Measurements from ENCODE around the gene GAS6.
"Not testable (repeated sequence)": the region's sequence is repeated elsewhere in the genome, so short reads cannot be mapped to it uniquely, and the experiment has no call there.

The GAS6 gene

GRCh38 chr13:113791226-113791625, 72.7 kb downstream of the GAS6 start:
- DNase-seq (ENCODE audit: low read depth in 3 of 3): no peak

DNA sequence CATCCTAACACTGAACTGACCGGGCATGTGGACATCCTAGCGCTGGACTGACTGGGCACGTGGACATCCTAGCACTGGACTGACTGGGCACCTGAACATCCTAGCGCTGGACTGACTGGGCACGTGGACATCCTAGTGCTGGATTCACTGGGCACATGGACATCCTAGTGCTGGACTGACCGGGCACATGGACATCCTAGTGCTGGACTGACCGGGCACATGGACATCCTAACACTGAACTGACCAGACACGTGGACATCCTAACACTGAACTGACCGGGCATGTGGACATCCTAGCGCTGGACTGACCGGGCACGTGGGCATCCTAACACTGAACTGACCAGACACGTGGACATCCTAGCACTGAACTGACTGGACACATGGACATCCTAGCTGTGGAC, 73.9 kb downstream of the GAS6 start:
- not testable (repeated sequence) for DNase-seq (ENCODE audit: low read depth in 3 of 3)

- DNase-seq (ENCODE audit: low read depth in 3 of 3): no peak
Observed at GRCh38 chr13:113789167-113789566, 74.7 kb downstream of the GAS6 start.

DNA sequence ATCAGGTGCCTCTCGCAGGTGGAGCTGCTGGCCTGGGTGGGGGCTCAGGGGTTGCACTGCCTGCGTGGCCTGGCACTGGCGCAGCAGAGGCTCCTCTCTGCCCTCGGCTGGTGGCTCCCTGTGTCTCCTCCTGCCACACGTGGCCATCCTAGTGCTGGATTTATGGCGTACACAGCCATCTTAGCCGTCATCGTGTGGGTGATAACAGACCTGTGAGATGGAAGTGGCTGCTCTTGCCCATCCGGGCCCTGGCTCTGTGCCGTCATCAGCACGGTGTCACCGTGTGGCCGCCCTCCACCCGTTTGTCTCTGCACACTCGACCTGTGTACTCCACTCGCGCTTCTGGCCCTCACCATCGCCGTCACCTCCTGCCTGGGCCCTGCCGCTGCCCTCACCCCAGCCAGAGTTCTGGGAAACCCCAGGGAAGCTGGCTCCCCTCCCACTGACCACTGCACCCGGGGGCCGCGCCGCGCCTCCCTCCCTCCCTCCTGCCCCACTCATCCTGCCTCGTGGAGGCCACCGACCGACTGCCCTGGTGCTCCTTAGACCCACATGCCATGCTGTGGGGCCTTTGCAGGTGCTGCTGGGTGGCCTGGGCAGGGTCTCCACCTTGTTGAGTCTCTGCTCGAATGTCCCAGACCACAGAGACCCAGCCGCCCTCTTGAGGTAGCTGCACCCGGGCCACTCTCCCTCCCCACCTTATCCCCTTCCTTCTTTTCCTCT, 75.3 kb downstream of the GAS6 start:
- no peak for DNase-seq (ENCODE audit: low read depth in 3 of 3)

DNA sequence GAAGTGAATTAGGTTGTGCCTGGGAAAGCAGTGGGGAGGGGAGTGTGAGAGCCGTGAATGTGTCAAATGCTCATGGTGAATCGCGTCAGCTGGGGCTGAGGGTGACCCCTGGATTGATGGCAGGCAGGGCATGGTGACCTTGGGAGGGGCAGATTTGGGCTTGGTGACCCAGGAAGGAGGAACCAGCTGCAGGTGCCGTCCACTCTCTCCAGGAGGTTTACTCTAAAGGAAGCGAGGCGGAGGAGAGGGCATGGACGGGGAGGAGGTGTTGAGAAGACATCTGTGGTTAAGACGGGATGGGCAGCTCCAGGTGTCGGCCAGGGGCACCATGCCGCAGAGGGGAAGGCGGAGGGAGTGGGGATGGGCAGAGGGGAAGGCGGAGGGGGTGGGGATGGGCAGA, 76.2 kb downstream of the GAS6 start:
- no peak for DNase-seq (ENCODE audit: low read depth in 3 of 3)

DNA sequence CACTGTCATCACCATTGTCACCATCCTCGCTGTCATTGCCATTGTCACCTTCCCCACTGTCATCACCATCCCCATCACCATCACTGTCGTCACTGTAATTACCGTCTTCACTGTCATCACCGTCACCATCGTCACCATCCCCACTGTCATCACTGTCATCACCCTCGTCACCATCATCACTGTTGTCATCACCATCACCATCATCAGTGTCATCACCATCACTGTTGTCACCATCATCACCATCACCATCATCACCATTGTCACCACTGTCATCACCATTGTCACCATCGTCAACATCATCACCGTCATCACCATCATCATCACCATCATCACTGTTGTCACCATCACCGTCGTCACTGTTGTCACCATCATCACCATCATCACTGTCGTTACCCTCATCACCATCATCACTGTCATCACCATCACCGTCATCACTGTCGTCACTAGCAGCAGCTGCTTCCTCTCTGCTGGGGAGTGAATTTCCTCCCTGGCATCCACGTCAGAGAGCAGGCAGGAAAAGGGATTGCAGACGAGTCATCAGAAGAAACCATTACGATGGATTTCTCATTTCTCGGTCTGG, 77.5 kb downstream of the GAS6 start:
- no peak for DNase-seq (ENCODE audit: low read depth in 3 of 3)

- DNase-seq (ENCODE audit: low read depth in 3 of 3): no peak
Observed at GRCh38 chr13:113785051-113786010, 78.5 kb downstream of the GAS6 start.

DNA sequence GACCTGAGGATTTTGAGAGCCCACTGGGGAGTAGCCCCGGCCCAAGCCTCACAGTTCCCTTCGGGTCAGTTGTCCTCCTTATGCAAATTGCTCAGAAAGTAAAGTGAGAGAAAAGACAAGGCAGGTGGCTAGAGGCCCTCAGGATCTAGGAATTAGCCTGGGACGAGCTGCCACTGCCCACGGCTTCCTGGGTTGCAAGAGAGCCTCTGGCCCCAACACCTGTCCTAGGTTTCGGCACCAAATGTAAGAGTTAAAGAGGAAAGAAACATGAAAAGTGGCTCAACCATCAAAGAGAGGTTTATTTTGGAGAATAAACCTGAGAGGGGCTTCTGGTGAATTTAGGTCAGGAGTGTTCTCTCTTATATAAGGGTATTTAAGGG, 79.2 kb downstream of the GAS6 start:
- no peak for DNase-seq (ENCODE audit: low read depth in 3 of 3)

- DNase-seq (ENCODE audit: low read depth in 3 of 3): no peak
Observed at GRCh38 chr13:113783966-113784644, 79.8 kb downstream of the GAS6 start.

DNA sequence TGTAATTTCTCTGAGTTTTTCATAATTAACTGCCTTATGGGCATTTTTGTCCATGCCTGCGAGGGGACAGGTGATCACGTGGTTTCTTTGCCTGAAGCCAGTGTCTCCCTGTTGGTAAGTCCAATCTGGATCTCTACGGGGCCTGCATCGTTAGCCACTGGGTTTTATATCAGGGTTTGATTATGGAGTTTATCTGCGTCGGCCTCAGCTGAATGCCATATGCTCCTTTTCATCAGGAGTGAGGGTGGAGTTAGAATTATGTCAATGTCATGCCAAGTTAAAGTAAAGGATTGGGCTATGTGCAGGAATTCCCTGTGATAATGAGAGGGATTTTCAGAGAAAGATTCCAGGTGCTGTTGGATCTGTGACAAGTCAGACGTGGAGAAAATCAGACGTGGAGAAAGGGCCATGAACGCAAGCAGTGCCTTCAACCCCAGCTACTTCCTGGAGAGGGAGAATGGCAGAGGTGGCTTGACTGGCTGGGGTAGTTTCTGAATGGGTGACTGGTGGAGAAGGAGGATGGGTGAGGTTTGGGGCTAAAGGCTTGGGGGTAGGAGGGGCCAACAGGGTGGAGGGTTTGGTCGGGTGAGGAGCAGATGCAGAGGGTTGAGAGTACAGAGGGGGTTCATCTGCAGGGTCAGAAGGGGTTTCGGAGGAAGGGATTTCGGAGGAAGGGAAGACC, 80.5 kb downstream of the GAS6 start:
- no peak for DNase-seq (ENCODE audit: low read depth in 3 of 3)

GRCh38 chr13:113782472-113782871, 81.4 kb downstream of the GAS6 start:
- no peak for DNase-seq (ENCODE audit: low read depth in 3 of 3)

- no peak for DNase-seq (ENCODE audit: low read depth in 3 of 3)
Observed at GRCh38 chr13:113781571-113781970, 82.3 kb downstream of the GAS6 start.

- DNase-seq (ENCODE audit: low read depth in 3 of 3): no peak
Observed at GRCh38 chr13:113777311-113778260, 86.3 kb downstream of the GAS6 start.

DNA sequence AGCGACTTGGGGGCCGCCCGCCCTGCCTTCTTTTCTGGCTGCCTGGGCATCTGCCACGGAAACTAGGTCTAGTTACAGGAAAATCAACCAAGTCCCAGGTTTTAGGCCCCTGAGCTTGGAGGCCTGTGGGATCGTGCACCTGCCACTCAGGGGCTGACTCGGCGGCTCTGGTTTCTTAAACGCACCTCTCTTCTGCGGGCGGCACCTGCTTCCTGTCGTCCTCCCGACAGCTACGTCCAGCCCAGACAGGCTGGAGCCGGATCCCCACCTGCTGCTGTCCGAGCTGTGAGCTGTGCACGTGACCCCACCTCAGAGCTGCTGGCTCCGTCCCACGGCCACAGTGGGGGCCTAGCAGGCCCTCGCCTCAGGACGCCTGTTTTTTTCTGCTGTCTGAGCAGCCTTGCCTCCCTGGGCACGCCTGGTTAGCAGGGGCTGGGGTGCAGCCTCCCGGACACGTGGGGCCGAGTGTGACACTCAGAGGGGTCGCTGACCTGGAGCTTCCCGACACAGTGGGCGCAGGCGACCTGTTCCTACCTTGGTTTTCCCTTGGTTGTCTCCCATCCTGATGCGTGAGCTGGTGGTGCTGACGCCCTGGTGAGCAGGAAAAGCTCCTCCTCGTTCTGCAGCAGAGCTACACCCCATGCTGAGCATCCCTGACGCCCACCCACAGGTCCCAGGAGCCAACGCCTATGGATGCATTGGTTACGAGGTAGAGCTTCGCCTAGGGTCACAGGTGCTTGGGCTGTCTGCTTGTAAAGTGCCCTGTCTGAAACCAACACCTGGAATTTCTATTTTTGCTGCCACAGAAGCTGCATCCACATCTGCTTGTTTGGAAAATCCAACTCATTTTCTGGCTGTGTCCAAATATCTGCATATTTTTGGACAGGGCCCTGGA, 87.4 kb downstream of the GAS6 start:
- no peak for DNase-seq (ENCODE audit: low read depth in 3 of 3)

DNA sequence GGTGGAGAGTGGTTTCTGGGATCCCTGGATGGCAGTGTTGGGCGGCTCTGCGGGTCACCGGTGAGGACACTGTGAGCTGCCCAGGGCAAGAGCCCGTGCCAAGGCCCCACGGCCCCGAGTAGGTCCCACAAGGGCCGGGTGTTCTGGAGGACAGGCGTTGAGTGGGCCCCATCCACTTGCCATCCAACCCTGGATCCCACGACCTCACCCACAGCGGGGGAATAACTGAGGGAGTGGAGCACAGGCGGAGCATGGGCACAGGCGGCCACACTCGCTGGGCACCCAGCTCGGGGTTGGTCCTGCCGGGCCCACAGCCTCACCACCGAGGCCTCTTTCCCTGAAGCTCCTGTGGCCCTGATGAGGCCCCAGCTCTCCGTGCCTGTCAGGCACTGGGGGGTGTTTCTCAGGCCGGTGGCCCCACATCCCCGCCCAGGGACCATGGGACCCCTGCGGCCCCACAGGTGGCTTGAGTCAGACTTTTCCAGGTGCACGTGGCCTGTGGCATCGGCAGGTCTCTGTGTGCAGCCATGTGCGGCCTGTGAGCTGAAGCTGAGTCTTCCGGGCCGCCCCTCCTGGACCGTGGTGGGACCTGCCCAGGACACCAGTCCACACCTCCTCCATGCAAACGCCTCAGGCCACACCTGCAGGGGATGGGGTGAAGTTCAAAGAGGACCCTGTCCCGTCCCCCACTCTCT, 88.3 kb downstream of the GAS6 start:
- DNase-seq (ENCODE audit: low read depth in 3 of 3): no peak

- no peak for DNase-seq (ENCODE audit: low read depth in 3 of 3)
Observed at GRCh38 chr13:113774177-113775107, 89.4 kb downstream of the GAS6 start.

- no peak for DNase-seq (ENCODE audit: low read depth in 3 of 3)
Observed at GRCh38 chr13:113771709-113772331, 92.1 kb downstream of the GAS6 start.

All from stimulated activated CD4-positive, alpha-beta T cell treated with anti-CD3 and anti-CD28 coated beads, TNF-alpha, amount 100 ng/mL, for 24 hours (primary cell).